HG03066 (cell line): ENCODE results near the gene HEPACAM.

ENCODE experiments used
- ATAC-seq: cut with Tn5 transposase; IDR thresholded peaks from one replicate; pipeline ENCODE4 v1.9.1; 2021; ENCODE audit warnings: low read depth; ENCODE audit not compliant: unreplicated experiment

Gene HEPACAM

DNA sequence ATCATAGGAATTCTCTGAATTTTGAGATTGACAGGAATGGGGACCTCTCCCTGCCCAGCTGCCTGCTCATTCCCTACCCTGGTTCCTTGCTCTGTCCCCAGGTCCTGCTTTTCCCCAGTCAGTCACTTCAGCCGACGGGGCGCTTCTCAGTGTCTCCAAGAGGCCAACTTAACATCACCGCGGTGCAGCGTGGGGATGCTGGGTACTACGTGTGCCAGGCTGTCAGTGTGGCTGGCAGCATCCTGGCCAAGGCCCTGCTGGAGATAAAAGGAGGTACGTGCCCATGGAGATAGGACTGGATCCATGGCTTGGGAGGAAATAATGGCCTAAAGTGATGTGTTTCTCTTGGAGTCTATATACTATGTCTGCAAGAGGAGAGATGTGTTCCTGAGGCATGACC, 63.6 kb downstream of the HEPACAM start:
- no peak for ATAC-seq

DNA sequence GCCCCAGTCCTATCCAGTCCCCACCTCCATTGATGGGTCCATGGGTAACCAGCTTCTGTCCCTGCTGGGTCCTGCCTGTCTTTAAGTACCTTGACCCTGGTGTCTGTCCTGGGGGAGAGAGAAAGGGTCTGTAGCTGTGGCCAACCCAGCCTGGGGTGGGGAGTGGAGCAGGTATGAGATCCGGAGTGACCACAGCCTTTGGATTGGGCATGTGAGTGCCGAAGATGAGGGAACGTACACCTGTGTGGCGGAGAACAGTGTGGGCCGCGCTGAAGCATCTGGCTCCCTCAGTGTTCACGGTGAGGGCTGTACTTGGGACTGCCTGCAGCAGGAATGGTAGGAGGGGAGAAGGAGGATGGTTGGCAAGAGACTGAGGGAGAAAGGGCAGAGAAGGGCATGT, 65.4 kb downstream of the HEPACAM start:
- no peak for ATAC-seq

DNA sequence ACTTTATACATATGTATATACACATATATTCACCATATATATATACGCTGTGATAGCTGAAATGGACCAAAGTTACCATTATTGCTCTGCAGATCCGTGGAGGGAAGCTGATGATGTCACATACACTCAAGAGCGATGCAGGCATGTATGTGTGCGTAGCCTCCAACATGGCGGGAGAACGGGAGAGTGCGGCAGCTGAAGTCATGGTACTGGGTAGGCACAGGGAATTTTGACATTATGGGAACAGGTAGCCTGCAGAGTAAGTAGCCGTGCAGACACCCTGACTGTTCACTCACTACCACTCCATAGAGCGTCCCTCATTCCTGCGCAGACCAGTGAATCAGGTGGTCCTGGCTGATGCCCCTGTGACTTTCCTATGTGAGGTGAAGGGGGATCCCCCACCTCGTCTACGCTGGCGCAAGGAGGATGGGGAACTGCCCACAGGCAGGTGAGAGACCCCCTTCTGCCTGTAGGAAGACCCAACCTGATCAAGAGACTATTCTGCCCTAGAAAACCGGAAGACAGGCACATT, 65.9 kb downstream of the HEPACAM start:
- ATAC-seq: no peak

DNA sequence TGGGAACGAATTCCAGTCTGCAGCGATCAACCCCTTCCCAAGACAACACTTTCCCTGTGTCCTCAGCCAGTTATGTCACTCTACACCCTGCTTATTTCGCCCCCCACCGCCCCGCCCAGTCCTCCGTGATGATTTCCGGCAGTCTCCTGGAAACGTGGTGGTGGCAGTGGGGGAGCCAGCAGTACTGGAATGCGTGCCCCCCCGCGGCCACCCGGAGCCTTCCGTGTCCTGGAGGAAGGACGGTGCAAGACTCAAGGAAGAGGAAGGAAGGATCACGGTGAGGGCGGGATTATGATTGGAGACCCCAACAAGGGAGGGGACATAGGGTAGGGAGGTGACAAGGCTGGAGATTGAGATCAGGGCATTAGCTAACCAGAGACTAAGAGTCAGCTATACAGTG, 66.5 kb downstream of the HEPACAM start:
- ATAC-seq: no peak
